GM12878 (cell line): ENCODE measurements around the gene ARHGAP12. TPM values are rescaled to one million over a fixed set of nuclear protein-coding genes. Genes with fewer than 3 reads are reported as not detected.

Source experiments
- ATAC-seq: fragments of 200-7000 bp; cut with Tn5 transposase; 3 replicates; pipeline ENCODE4 v1.9.1; 2020; ENCODE audit warnings: mild to moderate bottlenecking, moderate library complexity
- BruUV-seq: library from RNA; stranded (reverse); fragments of 400-500 nt; replicated peaks from 2 replicates; lab custom pipeline; 2021; lab: Mats Ljungman, UMichigan
- CTCF ChIA-PET: fragments of 300-600 bp; sonication (Branson Sonifier 250); formaldehyde crosslinking; extraction: SDS; loops from one replicate; lab custom pipeline; 2021; ENCODE audit warnings: inconsistent platforms; lab: Yijun Ruan, JAX
- POLR2A ChIA-PET: fragments of 350-600 bp; formaldehyde crosslinking; extraction: SDS; loops from one replicate; lab custom pipeline; 2021; ENCODE audit warnings: inconsistent platforms; lab: Charles Lee
- RAD21 ChIA-PET: fragments of 300-600 bp; sonication (Branson Sonifier 250); formaldehyde crosslinking; loops from one replicate; lab custom pipeline; 2023; ENCODE audit warnings: antibody characterized with exemption; ENCODE audit not compliant: unreplicated experiment; lab: Charles Lee
- SMC1A ChIA-PET: fragments of 300-600 bp; sonication (Branson Sonifier 250); formaldehyde crosslinking; loops from one replicate; lab custom pipeline; 2023; ENCODE audit not compliant: unreplicated experiment, uncharacterized antibody; lab: Charles Lee
- DNase-seq: peaks from one replicate; pipeline ENCODE4 v3.0.0-alpha.2; 2011; ENCODE audit warnings: low read depth, low spot score
- FAIRE-seq: peaks from 3 replicates; lab custom pipeline; 2011; peaks lifted over from hg19 to GRCh38; lab: Jason Lieb, UNC
- H2AFZ ChIP-seq: 2 replicates; pipeline ENCODE4 v1.6.0; 2011; ENCODE audit warnings: low read depth, low read length, control low read depth; ENCODE audit not compliant: control insufficient read depth
- H3K27ac ChIP-seq: 2 replicates; pipeline ENCODE4 v1.5.1; 2011; ENCODE audit warnings: control low read depth; ENCODE audit not compliant: control insufficient read depth, insufficient read depth
- H3K27me3 ChIP-seq, 2 experiments: replicated peaks in 1 of 2; 2 replicates each; pipeline versions ENCODE4 v1.6.0 to v1.6.1; 2011; ENCODE audit warnings: low read length in 1 of 2; ENCODE audit not compliant: control insufficient read depth in 2 of 2, insufficient read depth in 2 of 2
- H3K36me3 ChIP-seq, 2 experiments: 2 replicates each; pipeline ENCODE4 v1.5.1; 2011; ENCODE audit warnings: low read length in 1 of 2; ENCODE audit not compliant: control insufficient read depth in 2 of 2, insufficient read depth in 2 of 2
- H3K4me1 ChIP-seq: 2 replicates; pipeline ENCODE4 v1.6.1; 2011; ENCODE audit warnings: mild to moderate bottlenecking, low read length, moderate library complexity, mixed read lengths; ENCODE audit not compliant: control insufficient read depth, insufficient read depth
- H3K4me2 ChIP-seq: 2 replicates; pipeline ENCODE4 v1.6.0; 2011; ENCODE audit warnings: control low read depth; ENCODE audit not compliant: control insufficient read depth, insufficient read depth
- H3K4me3 ChIP-seq: fragments of 200-600 bp; sonication (generic); 2 replicates; pipeline ENCODE4 v1.5.1; 2016
- H3K79me2 ChIP-seq: 2 replicates; pipeline ENCODE4 v1.6.0; 2011; ENCODE audit warnings: low read length; ENCODE audit not compliant: control insufficient read depth, insufficient read depth
- H3K9ac ChIP-seq: 2 replicates; pipeline ENCODE4 v1.8.0; 2011; ENCODE audit warnings: low read length, control low read depth, mixed read lengths; ENCODE audit not compliant: control insufficient read depth, insufficient read depth
- H3K9me3 ChIP-seq: replicated peaks from 3 replicates; pipeline ENCODE4 v1.5.1; 2011; ENCODE audit warnings: mild to moderate bottlenecking, low read length; ENCODE audit not compliant: control insufficient read depth, insufficient read depth
- H4K20me1 ChIP-seq: 2 replicates; pipeline ENCODE4 v1.6.0; 2011; ENCODE audit not compliant: control insufficient read depth, insufficient read depth
- CEBPB ChIP-seq, 2 experiments: fragments of 150-350 bp in 1 of 2; IDR thresholded peaks; 2 replicates each; pipeline ENCODE4 v1.6.1; 2012 to 2014; ENCODE audit warnings: low read depth in 2 of 2, low read length in 2 of 2, borderline replicate concordance in 1 of 2, inconsistent platforms in 1 of 2
- CHD1 ChIP-seq: IDR thresholded peaks from 2 replicates; pipeline ENCODE4 v1.6.1; 2012; ENCODE audit warnings: low read depth, low read length, improper control_type of control experiment
- DPF2 ChIP-seq: fragments of 450-650 bp; IDR thresholded peaks from 2 replicates; pipeline ENCODE4 v1.6.1; 2017; ENCODE audit warnings: mild to moderate bottlenecking
- IKZF2 ChIP-seq, 2 experiments: fragments of 450-650 bp; IDR thresholded peaks; 2 replicates each; pipeline ENCODE4 v1.6.1; 2017; ENCODE audit warnings: mild to moderate bottlenecking in 2 of 2, moderate library complexity in 2 of 2
- JUNB ChIP-seq: IDR thresholded peaks from 2 replicates; pipeline ENCODE4 v1.6.1; 2016; ENCODE audit warnings: antibody characterized with exemption, mild to moderate bottlenecking
- JUND ChIP-seq: IDR thresholded peaks from 2 replicates; pipeline ENCODE4 v1.6.1; 2012; ENCODE audit warnings: low read depth, mild to moderate bottlenecking, low read length, improper control_type of control experiment, moderate library complexity
- NR2C1 ChIP-seq: fragments of 450-650 bp; IDR thresholded peaks from 2 replicates; pipeline ENCODE4 v1.6.1; 2017; ENCODE audit warnings: antibody characterized with exemption, mild to moderate bottlenecking, moderate library complexity
- POLR2AphosphoS5 ChIP-seq: IDR thresholded peaks from 2 replicates; pipeline ENCODE4 v1.6.1; 2011; ENCODE audit warnings: mild to moderate bottlenecking, low read length, inconsistent platforms
- RAD21 ChIP-seq: IDR thresholded peaks from 2 replicates; pipeline ENCODE4 v1.6.1; 2011; ENCODE audit warnings: mild to moderate bottlenecking, low read depth, low read length, moderate library complexity; ENCODE audit not compliant: insufficient read depth
- STAT3 ChIP-seq: IDR thresholded peaks from 2 replicates; pipeline ENCODE4 v1.6.1; 2011; ENCODE audit warnings: low read depth, low read length, improper control_type of control experiment
- TCF7 ChIP-seq: IDR thresholded peaks from 2 replicates; pipeline ENCODE4 v1.6.1; 2014; ENCODE audit warnings: antibody characterized with exemption, borderline replicate concordance
- ZNF24 ChIP-seq: fragments of 450-650 bp; IDR thresholded peaks from 2 replicates; pipeline ENCODE4 v1.6.1; 2017; ENCODE audit warnings: antibody characterized with exemption, mild to moderate bottlenecking
- WGBS: methylation state at CpG from one replicate; pipeline ENCODE4 v1.1.6; 2016; ENCODE audit warnings: low lambda C conversion rate; ENCODE audit not compliant: insufficient replicate concordance, insufficient coverage; ENCODE audit errors: missing lambda C conversion rate; 5-methylcytosine and 5-hydroxymethylcytosine counted together
- in situ Hi-C: fragments of 300-500 bp; cut with MboI; formaldehyde crosslinking; loops from 9 replicates; pipeline ENCODE4 v1.14.3; 2018; ENCODE audit warnings: mixed read lengths
- intact Hi-C: fragments of 100-400 bp; cut with micrococcal nuclease; formaldehyde crosslinking; loops from one replicate; pipeline ENCODE4 v1.14.2; 2022; ENCODE audit not compliant: unreplicated experiment
- polyA plus RNA-seq, 11 experiments: library from polyadenylated mRNA; depleted of rRNA in 4 of 11; unstranded in 6 of 11; stranded (reverse) in 5 of 11; fragments of >200 nt; fragmentation: Nextera tagmentation in 4 of 11; fragmentation: Illumina TruSeq in 1 of 11; extraction: Ambion mirVana in 4 of 11; extraction: Trizol in 1 of 11; gene quantifications; 1 replicate in 1 of 11; 2 replicates in 10 of 11; pipeline versions ENCODE4 v1.2.1 to v1.2.3, GENCODE V29; 2011 to 2016; ENCODE audit warnings: inconsistent platforms in 2 of 11, missing spikeins in 2 of 11, low read depth in 1 of 11
- total RNA-seq, 4 experiments: library from RNA; depleted of rRNA in 3 of 4; stranded (reverse); fragments of >200 nt in 3 of 4; fragmentation: Illumina TruSeq in 1 of 4; extraction: Trizol in 1 of 4; gene quantifications; 2 replicates each; pipeline versions ENCODE4 v1.2.1 to v1.2.3, GENCODE V29; 2013 to 2021
- TF ChIP-seq, protein P1 (sequence below): fragments of 450-650 bp; IDR thresholded peaks from 2 replicates; pipeline ENCODE4 v1.6.1; 2017; ENCODE audit warnings: low read depth, mild to moderate bottlenecking, moderate library complexity
- TF ChIP-seq, protein P2 (sequence below): fragments of 450-650 bp; IDR thresholded peaks from 2 replicates; pipeline ENCODE4 v1.6.1; 2018; ENCODE audit warnings: borderline replicate concordance, mild to moderate bottlenecking; ENCODE audit not compliant: partially characterized antibody
- TF ChIP-seq, protein P3 (sequence below): IDR thresholded peaks from 2 replicates; pipeline ENCODE4 v1.6.1; 2012; ENCODE audit warnings: low read depth, low read length, improper control_type of control experiment
- TF ChIP-seq, protein P4 (sequence below): IDR thresholded peaks from 2 replicates; pipeline ENCODE4 v1.6.1; 2011; ENCODE audit warnings: mild to moderate bottlenecking, low read depth, low read length, moderate library complexity; ENCODE audit not compliant: insufficient replicate concordance

ARHGAP12 gene
- total and polyA plus RNA-seq, 10 of the 15 experiments (the other 5 are each of a cell fraction or from before 2014, with no cell fraction given) = 5.4 to 15.6 (median 8.5) TPM

DNA sequence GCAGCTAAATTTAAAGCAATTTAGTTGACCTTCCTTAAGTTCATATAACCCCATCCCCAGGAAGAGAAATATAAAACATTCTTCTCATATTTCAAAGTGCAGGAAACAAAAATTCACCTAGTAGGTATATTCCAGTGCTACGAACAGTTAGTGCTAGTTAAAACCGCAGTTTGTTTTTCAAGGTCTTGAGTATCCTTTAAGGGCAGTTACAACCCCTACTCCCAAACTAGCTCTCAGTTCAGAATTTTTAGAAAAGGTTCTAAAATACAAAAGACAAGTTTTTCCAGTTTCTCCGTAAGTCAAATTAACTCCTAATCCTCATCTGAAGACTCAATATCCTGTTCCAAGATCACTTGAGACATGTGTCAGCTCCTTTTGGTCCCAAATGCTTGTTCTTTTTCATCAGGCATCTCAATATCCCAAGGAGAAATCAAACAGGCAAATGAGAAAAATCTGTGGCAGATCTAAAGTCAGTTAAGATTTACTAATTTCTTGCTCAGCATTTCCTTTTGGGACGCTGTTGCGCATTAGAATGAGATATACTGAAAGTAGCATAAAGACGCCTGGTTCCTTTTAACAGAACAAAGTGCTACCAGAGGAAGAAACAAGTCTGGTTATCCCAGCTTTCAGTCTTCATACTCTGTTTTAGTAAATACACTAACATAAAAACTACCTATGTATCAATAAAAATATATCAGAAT is 51.8 kb downstream of the ARHGAP12 start:
- BruUV-seq = no TSS peak
- Histone ChIP-seq H3K9ac (no peak overlapping the region), H3K4me2 (no peak overlapping the region; the same call in 1 of the 2 replicates), H4K20me1 (no peaks in the 10 kb centered on the region), H2AFZ (no peak overlapping the region), H3K9me3 (no peaks in the 10 kb centered on the region), H3K27ac (no peak overlapping the region), H3K79me2 (no peaks in the 10 kb centered on the region), H3K36me3 (no peaks in the 10 kb centered on the region), H3K27me3 (no peaks in the 10 kb centered on the region), H3K4me3 (no peak overlapping the region), H3K4me1 (peaks cover 6% of the 10 kb centered on the region)
- in situ Hi-C loops (no loop called here), intact Hi-C loops (loop anchor here (5.0 kb wide), 1 partner anchor 50 kb away; the partner anchor contains the start of gene ARHGAP12)
- TF ChIP-seq NR2C1 (no peak), JUNB (peak; percentile 63; the same call in 1 of the 2 replicates), ZNF24 (no peak), POLR2AphosphoS5 (no peak), CHD1 (no peak), IKZF2 (IDR thresholded peaks at IDR 0.05) (0 out of 4 replicates have a peak, but pooled peaks have one; percentile 20 to 42), STAT3 (no peak), CEBPB (IDR thresholded peaks at IDR 0.05; ENCODE audit: borderline replicate concordance in 1 of 2, low read depth in 2 of 2, low read length in 2 of 2) (no peak), JUND (no peak), TCF7 (no peak), DPF2 (peak; percentile 22; the same call in 1 of the 2 replicates), RAD21 (0 out of 2 replicates have a peak, but pooled peaks have one; percentile 8)
- TF ChIP-seq, protein P1, sequence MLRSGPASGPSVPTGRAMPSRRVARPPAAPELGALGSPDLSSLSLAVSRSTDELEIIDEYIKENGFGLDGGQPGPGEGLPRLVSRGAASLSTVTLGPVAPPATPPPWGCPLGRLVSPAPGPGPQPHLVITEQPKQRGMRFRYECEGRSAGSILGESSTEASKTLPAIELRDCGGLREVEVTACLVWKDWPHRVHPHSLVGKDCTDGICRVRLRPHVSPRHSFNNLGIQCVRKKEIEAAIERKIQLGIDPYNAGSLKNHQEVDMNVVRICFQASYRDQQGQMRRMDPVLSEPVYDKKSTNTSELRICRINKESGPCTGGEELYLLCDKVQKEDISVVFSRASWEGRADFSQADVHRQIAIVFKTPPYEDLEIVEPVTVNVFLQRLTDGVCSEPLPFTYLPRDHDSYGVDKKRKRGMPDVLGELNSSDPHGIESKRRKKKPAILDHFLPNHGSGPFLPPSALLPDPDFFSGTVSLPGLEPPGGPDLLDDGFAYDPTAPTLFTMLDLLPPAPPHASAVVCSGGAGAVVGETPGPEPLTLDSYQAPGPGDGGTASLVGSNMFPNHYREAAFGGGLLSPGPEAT = no peak
- TF ChIP-seq, protein P2, sequence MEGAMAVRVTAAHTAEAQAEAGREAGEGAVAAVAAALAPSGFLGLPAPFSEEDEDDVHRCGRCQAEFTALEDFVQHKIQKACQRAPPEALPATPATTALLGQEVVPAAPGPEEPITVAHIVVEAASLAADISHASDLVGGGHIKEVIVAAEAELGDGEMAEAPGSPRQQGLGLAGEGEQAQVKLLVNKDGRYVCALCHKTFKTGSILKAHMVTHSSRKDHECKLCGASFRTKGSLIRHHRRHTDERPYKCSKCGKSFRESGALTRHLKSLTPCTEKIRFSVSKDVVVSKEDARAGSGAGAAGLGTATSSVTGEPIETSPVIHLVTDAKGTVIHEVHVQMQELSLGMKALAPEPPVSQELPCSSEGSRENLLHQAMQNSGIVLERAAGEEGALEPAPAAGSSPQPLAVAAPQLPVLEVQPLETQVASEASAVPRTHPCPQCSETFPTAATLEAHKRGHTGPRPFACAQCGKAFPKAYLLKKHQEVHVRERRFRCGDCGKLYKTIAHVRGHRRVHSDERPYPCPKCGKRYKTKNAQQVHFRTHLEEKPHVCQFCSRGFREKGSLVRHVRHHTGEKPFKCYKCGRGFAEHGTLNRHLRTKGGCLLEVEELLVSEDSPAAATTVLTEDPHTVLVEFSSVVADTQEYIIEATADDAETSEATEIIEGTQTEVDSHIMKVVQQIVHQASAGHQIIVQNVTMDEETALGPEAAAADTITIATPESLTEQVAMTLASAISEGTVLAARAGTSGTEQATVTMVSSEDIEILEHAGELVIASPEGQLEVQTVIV = no peak
- TF ChIP-seq, protein P3, sequence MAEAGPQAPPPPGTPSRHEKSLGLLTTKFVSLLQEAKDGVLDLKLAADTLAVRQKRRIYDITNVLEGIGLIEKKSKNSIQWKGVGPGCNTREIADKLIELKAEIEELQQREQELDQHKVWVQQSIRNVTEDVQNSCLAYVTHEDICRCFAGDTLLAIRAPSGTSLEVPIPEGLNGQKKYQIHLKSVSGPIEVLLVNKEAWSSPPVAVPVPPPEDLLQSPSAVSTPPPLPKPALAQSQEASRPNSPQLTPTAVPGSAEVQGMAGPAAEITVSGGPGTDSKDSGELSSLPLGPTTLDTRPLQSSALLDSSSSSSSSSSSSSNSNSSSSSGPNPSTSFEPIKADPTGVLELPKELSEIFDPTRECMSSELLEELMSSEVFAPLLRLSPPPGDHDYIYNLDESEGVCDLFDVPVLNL = no peak
- TF ChIP-seq, protein P4, sequence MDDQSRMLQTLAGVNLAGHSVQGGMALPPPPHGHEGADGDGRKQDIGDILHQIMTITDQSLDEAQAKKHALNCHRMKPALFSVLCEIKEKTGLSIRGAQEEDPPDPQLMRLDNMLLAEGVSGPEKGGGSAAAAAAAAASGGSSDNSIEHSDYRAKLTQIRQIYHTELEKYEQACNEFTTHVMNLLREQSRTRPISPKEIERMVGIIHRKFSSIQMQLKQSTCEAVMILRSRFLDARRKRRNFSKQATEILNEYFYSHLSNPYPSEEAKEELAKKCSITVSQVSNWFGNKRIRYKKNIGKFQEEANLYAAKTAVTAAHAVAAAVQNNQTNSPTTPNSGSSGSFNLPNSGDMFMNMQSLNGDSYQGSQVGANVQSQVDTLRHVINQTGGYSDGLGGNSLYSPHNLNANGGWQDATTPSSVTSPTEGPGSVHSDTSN = no peak
- POLR2A ChIA-PET = interaction anchor here (0.6 kb wide), 1 partner anchor 10 kb away, joined by 3 read pairs; no protein-coding TSS in a partner anchor
- peak; percentile 72 for ATAC-seq
- 43% methylated on average over 6 of the region's 6 CpGs for WGBS
- FAIRE-seq = peak; percentile 41
- DNase-seq = peak; percentile 34
- CTCF ChIA-PET = interaction anchor here (0.7 to 2.1 kb wide), 5 partner anchors 15 to 147 kb away, joined by 3 to 9 read pairs (median 3); no protein-coding TSS in a partner anchor
- SMC1A ChIA-PET = interaction anchor here (1.4 to 3.4 kb wide), 4 partner anchors 15 to 52 kb away, joined by 4 to 17 read pairs (median 12); no protein-coding TSS in a partner anchor
- RAD21 ChIA-PET = interaction anchor here (1.4 to 1.5 kb wide), 2 partner anchors 15 to 53 kb away, joined by 4 read pairs; no protein-coding TSS in a partner anchor
